ENCODE results near the gene SLC34A3. TPM values are rescaled to one million over a fixed set of nuclear protein-coding genes. Genes with fewer than 3 reads are reported as not detected.

The SLC34A3 gene
- total RNA-seq, 3 donors from 2014 or later = not detected

DNA sequence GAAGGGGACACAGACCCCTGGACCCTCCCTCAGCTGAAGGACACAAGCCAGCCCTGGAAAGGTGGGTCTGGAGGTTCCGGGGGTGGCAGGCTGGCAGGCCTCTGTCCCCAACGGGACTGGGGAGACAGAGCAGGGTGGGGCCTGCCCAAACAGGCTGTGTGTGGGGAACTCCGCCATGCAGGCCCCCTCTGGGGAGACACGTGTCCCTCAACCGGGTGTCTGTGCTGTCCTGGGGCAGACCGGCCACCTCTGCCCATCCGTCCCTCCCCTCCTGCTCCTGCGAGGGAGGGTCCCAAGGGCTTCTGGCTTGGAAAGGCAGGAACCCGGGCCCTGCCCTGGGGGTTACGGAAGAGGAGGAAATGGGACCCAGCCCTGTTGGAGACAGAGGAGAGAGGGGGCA is 1.4 kb downstream of the SLC34A3 start:
- H3K9me3 ChIP-seq = no peaks in the 10 kb centered on the region
- intact Hi-C loops (cut with DNase I, micrococcal nuclease) = no loop called here
- H3K4me3 ChIP-seq = no peak overlapping the region
- peaks cover 33% of the 10 kb centered on the region for H3K4me1 ChIP-seq (ENCODE audit: low read depth)
- DNase-seq = no peak
- TF ChIP-seq, protein P1, sequence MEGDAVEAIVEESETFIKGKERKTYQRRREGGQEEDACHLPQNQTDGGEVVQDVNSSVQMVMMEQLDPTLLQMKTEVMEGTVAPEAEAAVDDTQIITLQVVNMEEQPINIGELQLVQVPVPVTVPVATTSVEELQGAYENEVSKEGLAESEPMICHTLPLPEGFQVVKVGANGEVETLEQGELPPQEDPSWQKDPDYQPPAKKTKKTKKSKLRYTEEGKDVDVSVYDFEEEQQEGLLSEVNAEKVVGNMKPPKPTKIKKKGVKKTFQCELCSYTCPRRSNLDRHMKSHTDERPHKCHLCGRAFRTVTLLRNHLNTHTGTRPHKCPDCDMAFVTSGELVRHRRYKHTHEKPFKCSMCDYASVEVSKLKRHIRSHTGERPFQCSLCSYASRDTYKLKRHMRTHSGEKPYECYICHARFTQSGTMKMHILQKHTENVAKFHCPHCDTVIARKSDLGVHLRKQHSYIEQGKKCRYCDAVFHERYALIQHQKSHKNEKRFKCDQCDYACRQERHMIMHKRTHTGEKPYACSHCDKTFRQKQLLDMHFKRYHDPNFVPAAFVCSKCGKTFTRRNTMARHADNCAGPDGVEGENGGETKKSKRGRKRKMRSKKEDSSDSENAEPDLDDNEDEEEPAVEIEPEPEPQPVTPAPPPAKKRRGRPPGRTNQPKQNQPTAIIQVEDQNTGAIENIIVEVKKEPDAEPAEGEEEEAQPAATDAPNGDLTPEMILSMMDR (IDR thresholded peaks at IDR 0.05) = no peak
- ATAC-seq = no peak
- H3K36me3 ChIP-seq (ENCODE audit: low read depth) = no peaks in the 10 kb centered on the region

DNA sequence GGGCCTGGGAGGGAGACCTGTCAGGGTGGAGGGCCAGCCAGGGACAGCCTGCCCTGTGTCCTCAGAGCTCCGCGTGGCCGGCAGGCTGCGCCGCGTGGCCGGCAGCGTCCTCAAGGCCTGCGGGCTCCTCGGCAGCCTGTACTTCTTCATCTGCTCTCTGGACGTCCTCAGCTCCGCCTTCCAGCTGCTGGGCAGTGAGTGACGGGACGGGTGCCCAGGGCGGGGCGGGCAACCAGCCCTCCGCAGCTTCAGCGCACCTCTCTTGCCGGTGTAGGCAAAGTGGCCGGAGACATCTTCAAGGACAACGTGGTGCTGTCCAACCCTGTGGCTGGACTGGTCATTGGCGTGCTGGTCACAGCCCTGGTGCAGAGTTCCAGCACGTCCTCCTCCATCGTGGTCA is 1.8 kb downstream of the SLC34A3 start:
- Histone ChIP-seq H3K9me3 (no peaks in the 10 kb centered on the region), H3K4me3 (no peak overlapping the region), H3K4me1 (ENCODE audit: low read depth) (peaks cover 32% of the 10 kb centered on the region), H3K36me3 (ENCODE audit: low read depth) (no peaks in the 10 kb centered on the region)
- intact Hi-C loops (cut with DNase I, micrococcal nuclease) = no loop called here
- TF ChIP-seq, protein P1 (IDR thresholded peaks at IDR 0.05) = no peak
- peak in 1 of 3 donors; percentile 41 for DNase-seq
- ATAC-seq = peak; percentile 21

DNA sequence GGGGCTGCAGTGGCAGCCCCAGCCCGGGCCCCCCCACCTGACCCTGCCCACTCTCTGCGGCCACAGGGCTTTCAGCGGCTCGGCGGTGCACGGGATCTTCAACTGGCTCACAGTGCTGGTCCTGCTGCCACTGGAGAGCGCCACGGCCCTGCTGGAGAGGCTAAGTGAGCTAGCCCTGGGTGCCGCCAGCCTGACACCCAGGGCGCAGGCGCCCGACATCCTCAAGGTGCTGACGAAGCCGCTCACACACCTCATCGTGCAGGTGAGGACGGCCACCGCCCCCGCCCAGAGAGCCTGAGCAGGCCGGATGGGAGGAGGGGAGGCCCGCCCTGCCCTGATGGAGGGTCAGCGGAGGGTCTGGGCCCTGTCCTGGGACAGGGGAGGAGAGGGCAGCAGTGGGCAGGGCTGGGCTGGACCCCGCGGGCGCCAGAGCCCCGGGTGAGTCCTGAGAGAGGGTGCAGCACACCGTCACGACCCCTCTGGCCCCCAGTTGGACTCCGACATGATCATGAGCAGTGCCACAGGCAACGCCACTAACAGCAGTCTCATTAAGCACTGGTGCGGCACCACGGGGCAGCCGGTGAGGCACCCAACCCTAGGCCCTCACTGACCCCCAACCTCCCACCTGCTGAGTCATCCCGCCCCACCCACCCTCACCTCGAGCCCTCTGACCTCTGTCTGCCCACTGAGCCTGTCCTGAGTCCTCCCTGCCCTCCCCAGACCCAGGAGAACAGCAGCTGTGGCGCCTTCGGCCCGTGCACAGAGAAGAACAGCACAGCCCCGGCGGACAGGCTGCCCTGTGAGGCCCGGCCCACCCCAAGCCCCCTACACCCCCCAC is 2.7 kb downstream of the SLC34A3 start:
- peak; percentile 13 for ATAC-seq

DNA sequence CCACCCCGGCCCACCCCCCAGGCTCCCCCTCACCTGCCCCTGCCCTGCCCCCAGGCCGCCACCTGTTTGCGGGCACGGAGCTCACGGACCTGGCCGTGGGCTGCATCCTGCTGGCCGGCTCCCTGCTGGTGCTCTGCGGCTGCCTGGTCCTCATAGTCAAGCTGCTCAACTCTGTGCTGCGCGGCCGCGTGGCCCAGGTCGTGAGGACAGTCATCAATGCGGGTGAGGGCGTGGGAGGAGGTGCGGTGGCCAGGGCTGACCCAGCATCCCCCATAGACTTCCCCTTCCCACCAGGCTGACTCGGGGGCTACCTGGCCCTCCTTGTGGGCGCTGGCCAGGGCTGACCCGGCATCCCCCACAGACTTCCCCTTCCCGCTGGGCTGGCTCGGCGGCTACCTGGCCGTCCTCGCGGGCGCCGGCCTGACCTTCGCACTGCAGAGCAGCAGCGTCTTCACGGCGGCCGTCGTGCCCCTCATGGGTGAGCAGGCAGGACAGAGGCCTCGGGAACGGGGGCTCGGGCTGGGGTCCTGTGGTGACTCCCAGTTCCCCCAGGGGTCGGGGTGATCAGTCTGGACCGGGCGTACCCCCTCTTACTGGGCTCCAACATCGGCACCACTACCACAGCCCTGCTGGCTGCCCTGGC is 3.5 kb downstream of the SLC34A3 start:
- H3K4me1 ChIP-seq (ENCODE audit: low read depth) = peaks cover 37% of the 10 kb centered on the region

More for the DNA sequence above, 2.7 kb downstream of the SLC34A3 start:
- Histone ChIP-seq H3K9me3 (no peaks in the 10 kb centered on the region), H3K36me3 (ENCODE audit: low read depth) (no peaks in the 10 kb centered on the region), H3K4me3 (no peak overlapping the region), H3K4me1 (ENCODE audit: low read depth) (peaks cover 34% of the 10 kb centered on the region)
- intact Hi-C loops (cut with DNase I, micrococcal nuclease) = no loop called here
- peak in 1 of 3 donors; percentile 26 for DNase-seq
- TF ChIP-seq, protein P1 (IDR thresholded peaks at IDR 0.05) = no peak

DNA sequence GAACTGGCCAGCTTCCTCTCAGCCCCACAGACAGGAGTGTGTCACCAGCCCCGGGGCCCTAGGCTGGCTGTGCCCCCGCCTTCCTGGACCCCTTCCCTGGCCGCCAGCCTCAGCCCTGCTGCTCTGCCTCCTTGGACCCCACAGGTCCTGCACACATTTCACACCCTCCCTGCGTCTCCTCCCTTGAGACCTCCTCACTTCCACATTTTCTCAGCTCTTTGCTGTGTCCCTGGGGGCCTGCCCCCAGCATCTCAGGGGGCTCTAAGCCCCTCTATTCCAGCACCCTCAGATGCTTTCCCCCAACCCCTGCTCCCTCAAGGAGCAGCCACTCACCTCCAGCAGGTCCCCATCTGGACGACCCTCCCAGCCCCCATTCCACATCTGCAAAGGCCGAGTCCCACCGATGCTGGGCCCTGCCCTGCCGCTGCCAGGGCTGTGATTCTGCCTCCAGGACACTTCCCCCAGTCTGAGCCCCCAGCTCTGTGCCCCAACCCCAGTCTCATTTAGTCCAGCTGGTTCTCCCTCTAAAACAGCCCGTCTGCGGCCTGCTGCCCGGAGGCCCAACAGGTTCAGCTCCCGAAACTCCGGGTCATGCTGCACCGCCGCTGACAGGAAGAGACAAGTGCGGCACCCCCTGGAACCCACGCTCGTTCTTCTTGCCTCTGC is 4.2 kb downstream of the SLC34A3 start:
- H3K36me3 ChIP-seq (ENCODE audit: low read depth) = no peaks in the 10 kb centered on the region
- intact Hi-C loops (cut with DNase I, micrococcal nuclease) = loop anchor here (5.0 kb wide), 1 partner anchor 118 kb away; no protein-coding TSS in a partner anchor
- ATAC-seq (no peak), DNase-seq (no peak)
- no peak overlapping the region for H3K4me3 ChIP-seq
- H3K4me1 ChIP-seq (ENCODE audit: low read depth) = peaks cover 43% of the 10 kb centered on the region
- no peaks in the 10 kb centered on the region for H3K9me3 ChIP-seq
- TF ChIP-seq, protein P1 (IDR thresholded peaks at IDR 0.05) = no peak

More for the DNA sequence above, 3.5 kb downstream of the SLC34A3 start:
- Histone ChIP-seq H3K4me3 (no peak overlapping the region), H3K9me3 (no peaks in the 10 kb centered on the region), H3K36me3 (ENCODE audit: low read depth) (no peaks in the 10 kb centered on the region)
- no peak for DNase-seq
- TF ChIP-seq, protein P1 (IDR thresholded peaks at IDR 0.05) = no peak
- ATAC-seq = no peak
- intact Hi-C loops (cut with DNase I, micrococcal nuclease) = no loop called here
